ENCODE results near the gene RHBG.

DNA sequence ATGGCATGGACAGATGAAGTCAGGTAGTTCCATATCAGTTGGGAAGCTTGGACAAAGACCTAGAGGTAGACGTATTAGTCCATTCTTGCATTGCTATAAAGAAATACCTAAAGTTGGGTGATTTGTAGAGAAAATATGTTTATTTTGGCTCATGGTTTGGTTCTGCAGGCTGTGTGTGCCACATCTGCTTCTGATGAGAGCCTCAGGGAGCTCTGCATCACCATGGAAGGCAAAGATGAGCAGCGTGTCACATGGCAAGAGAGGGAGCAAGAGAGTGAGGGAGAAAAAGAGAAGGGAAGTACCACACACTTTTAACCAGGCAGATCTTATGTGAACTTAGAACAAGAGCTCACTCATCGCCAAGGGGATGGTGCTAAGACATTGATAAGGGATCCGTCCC is 21.7 kb upstream of the RHBG start:
- TF ChIP-seq, protein P1, sequence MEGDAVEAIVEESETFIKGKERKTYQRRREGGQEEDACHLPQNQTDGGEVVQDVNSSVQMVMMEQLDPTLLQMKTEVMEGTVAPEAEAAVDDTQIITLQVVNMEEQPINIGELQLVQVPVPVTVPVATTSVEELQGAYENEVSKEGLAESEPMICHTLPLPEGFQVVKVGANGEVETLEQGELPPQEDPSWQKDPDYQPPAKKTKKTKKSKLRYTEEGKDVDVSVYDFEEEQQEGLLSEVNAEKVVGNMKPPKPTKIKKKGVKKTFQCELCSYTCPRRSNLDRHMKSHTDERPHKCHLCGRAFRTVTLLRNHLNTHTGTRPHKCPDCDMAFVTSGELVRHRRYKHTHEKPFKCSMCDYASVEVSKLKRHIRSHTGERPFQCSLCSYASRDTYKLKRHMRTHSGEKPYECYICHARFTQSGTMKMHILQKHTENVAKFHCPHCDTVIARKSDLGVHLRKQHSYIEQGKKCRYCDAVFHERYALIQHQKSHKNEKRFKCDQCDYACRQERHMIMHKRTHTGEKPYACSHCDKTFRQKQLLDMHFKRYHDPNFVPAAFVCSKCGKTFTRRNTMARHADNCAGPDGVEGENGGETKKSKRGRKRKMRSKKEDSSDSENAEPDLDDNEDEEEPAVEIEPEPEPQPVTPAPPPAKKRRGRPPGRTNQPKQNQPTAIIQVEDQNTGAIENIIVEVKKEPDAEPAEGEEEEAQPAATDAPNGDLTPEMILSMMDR (IDR thresholded peaks at IDR 0.05): no peak
- TF ChIP-seq POLR2A (IDR thresholded peaks at IDR 0.05; ENCODE audit: low read depth) (no peak), POLR2AphosphoS5 (IDR thresholded peaks at IDR 0.05) (no peak)
